Panc1 (cell line): ENCODE results near the gene TMEM151A.

ENCODE experiments used
- CTCF ChIP-seq: fragments of 450-650 bp; IDR thresholded peaks from 2 replicates; pipeline ENCODE4 v1.5.1; 2017; ENCODE audit warnings: mild to moderate bottlenecking
- TCF7L2 ChIP-seq: IDR thresholded peaks from 2 replicates; pipeline ENCODE4 v1.6.1; 2011; ENCODE audit warnings: mild to moderate bottlenecking, low read depth, low read length, inconsistent platforms

GRCh38 chr11:66339162-66339675 is 47.5 kb downstream of the TMEM151A start:
- no peak for TF ChIP-seq CTCF
- TF ChIP-seq TCF7L2 = no peak
